SK-N-SH (cell line): ENCODE results near the gene SLC16A12. TPM values are rescaled to one million over a fixed set of nuclear protein-coding genes. Genes with fewer than 3 reads are reported as not detected.

Experiments
- CTCF ChIA-PET: fragments of 300-600, 350-600 bp; formaldehyde crosslinking; extraction: SDS; loops from one replicate; lab custom pipeline; 2021; lab: Yijun Ruan, JAX
- POLR2A ChIA-PET: fragments of 350-600 bp; sonication (Branson Sonifier 250); formaldehyde crosslinking; extraction: SDS; loops from one replicate; lab custom pipeline; 2020; ENCODE audit warnings: antibody characterized with exemption, inconsistent platforms; lab: Yijun Ruan, JAX
- DNase-seq: peaks from one replicate; pipeline ENCODE4 v3.0.0; 2012
- H2AFZ ChIP-seq: fragments of 200-600 bp; sonication (generic); 2 replicates; pipeline ENCODE4 v1.8.1; 2016; ENCODE audit warnings: antibody characterized with exemption, mild to moderate bottlenecking, low read depth
- H3F3A ChIP-seq: fragments of 200-600 bp; sonication (generic); replicated peaks from 2 replicates; pipeline ENCODE3; 2016; ENCODE audit warnings: antibody characterized with exemption, mild to moderate bottlenecking; ENCODE audit not compliant: insufficient read depth
- H3K27ac ChIP-seq, 2 experiments: fragments of 200-500 bp in 1 of 2; fragments of 200-600 bp in 1 of 2; sonication (Bioruptor generic) in 1 of 2; sonication (generic), shearing (Covaris generic) in 1 of 2; 2 replicates each; pipeline versions ENCODE4 v1.5.1 to v1.6.1; 2014 to 2016; ENCODE audit warnings: low read depth in 2 of 2, inconsistent platforms in 1 of 2, low read length in 1 of 2, mild to moderate bottlenecking in 1 of 2, mixed read lengths in 1 of 2
- H3K27me3 ChIP-seq: fragments of 200-600 bp; sonication (generic), shearing (Covaris generic); 2 replicates; pipeline ENCODE4 v1.6.1; 2016; ENCODE audit warnings: mixed run types; ENCODE audit not compliant: insufficient read depth
- H3K36me3 ChIP-seq, 2 experiments: fragments of 200-500 bp in 1 of 2; fragments of 200-600 bp in 1 of 2; sonication (Bioruptor generic) in 1 of 2; sonication (generic) in 1 of 2; replicated peaks in 1 of 2; 2 replicates each; pipeline versions ENCODE3 to v1.5.1; 2014 to 2016; ENCODE audit warnings: low read length in 1 of 2, mild to moderate bottlenecking in 1 of 2; ENCODE audit not compliant: insufficient read depth in 2 of 2, control insufficient read depth in 1 of 2
- H3K4me1 ChIP-seq, 2 experiments: fragments of 200-500 bp in 1 of 2; fragments of 200-600 bp in 1 of 2; sonication (Bioruptor generic) in 1 of 2; sonication (generic), shearing (Covaris generic) in 1 of 2; 2 replicates each; pipeline versions ENCODE4 v1.5.1 to v1.6.1; 2014 to 2016; ENCODE audit warnings: low read depth in 1 of 2, low read length in 1 of 2, mixed run types in 1 of 2; ENCODE audit not compliant: insufficient read depth in 2 of 2, control insufficient read depth in 1 of 2
- H3K4me2 ChIP-seq: fragments of 200-600 bp; sonication (generic), shearing (Covaris generic); 2 replicates; pipeline ENCODE4 v1.6.1; 2017; ENCODE audit warnings: mixed run types
- H3K4me3 ChIP-seq, 2 experiments: fragments of 200-500 bp in 1 of 2; fragments of 200-600 bp in 1 of 2; sonication (Bioruptor generic) in 1 of 2; sonication (generic), shearing (Covaris generic) in 1 of 2; 2 replicates each; pipeline versions ENCODE4 v1.5.1 to v1.8.1; 2014 to 2016; ENCODE audit warnings: low read depth in 2 of 2, inconsistent platforms in 1 of 2, low read length in 1 of 2, mild to moderate bottlenecking in 1 of 2, mixed read lengths in 1 of 2, moderate library complexity in 1 of 2
- H3K79me2 ChIP-seq: fragments of 200-600 bp; sonication (generic); 2 replicates; pipeline ENCODE4 v1.8.1; 2017; ENCODE audit warnings: mild to moderate bottlenecking; ENCODE audit not compliant: insufficient read depth
- H3K9ac ChIP-seq: fragments of 200-600 bp; sonication (generic); 2 replicates; pipeline ENCODE4 v1.6.1; 2017; ENCODE audit warnings: mixed run types
- H3K9me2 ChIP-seq: fragments of 200-600 bp; sonication (generic); 2 replicates; pipeline ENCODE4 v1.6.1; 2017; ENCODE audit warnings: mixed run types
- H3K9me3 ChIP-seq: fragments of 200-600 bp; sonication (generic); 2 replicates; pipeline ENCODE4 v1.6.1; 2017; ENCODE audit warnings: mixed run types, mild to moderate bottlenecking, moderate library complexity
- H4K20me1 ChIP-seq: fragments of 200-600 bp; sonication (generic); 2 replicates; pipeline ENCODE4 v1.6.1; 2017; ENCODE audit warnings: mild to moderate bottlenecking, mixed run types; ENCODE audit not compliant: insufficient read depth
- ELF1 ChIP-seq: IDR thresholded peaks from 2 replicates; pipeline ENCODE4 v1.4.0; 2012
- FOSL2 ChIP-seq: IDR thresholded peaks from 2 replicates; pipeline ENCODE4 v1.4.0; 2012; ENCODE audit warnings: low read depth, mild to moderate bottlenecking, moderate library complexity, borderline replicate concordance
- FOXJ3 ChIP-seq: sonication (generic); formaldehyde crosslinking; IDR thresholded peaks from 2 replicates; pipeline ENCODE4 v1.5.1; 2020; ENCODE audit warnings: mild to moderate bottlenecking, missing genetic modification reagents
- FOXM1 ChIP-seq: IDR thresholded peaks from 2 replicates; pipeline ENCODE4 v1.4.0; 2012; ENCODE audit warnings: low read depth, mild to moderate bottlenecking
- GATA2 ChIP-seq: sonication (generic); formaldehyde crosslinking; IDR thresholded peaks from 2 replicates; pipeline ENCODE4 v1.5.0; 2020; ENCODE audit warnings: mild to moderate bottlenecking, missing genetic modification reagents
- MEF2A ChIP-seq: IDR thresholded peaks from 2 replicates; pipeline ENCODE4 v1.4.0; 2012; ENCODE audit warnings: low read depth, borderline replicate concordance
- POLR2AphosphoS5 ChIP-seq: IDR thresholded peaks from 2 replicates; pipeline ENCODE4 v1.6.1; 2012; ENCODE audit warnings: low read depth, low read length
- YY1 ChIP-seq: IDR thresholded peaks from 2 replicates; pipeline ENCODE4 v1.4.0; 2012; ENCODE audit warnings: low read depth, mild to moderate bottlenecking
- WGBS: methylation state at CpG from one replicate; pipeline ENCODE4 v1.1.6; 2017; ENCODE audit warnings: low lambda C conversion rate; 5-methylcytosine and 5-hydroxymethylcytosine counted together
- polyA plus RNA-seq, 3 experiments: library from polyadenylated mRNA; depleted of rRNA; stranded (reverse); fragments of >200 nt; gene quantifications; 2 replicates each; pipeline ENCODE4 v1.2.3, GENCODE V29; 2012
- TF ChIP-seq, protein P1 (sequence below): IDR thresholded peaks from 2 replicates; pipeline ENCODE4 v1.4.0; 2012; ENCODE audit warnings: low read depth
- TF ChIP-seq, protein P2 (sequence below): fragments of 200-600 bp; sonication (generic); IDR thresholded peaks from 2 replicates; pipeline ENCODE4 v1.6.1; 2017; ENCODE audit warnings: antibody characterized with exemption, mild to moderate bottlenecking, moderate library complexity
- TF ChIP-seq, protein P3 (sequence below): IDR thresholded peaks from 2 replicates; pipeline ENCODE4 v1.4.0; 2012; ENCODE audit warnings: low read depth, borderline replicate concordance
- TF ChIP-seq, protein P4 (sequence below): IDR thresholded peaks from 2 replicates; pipeline ENCODE4 v1.6.1; 2012; ENCODE audit warnings: mild to moderate bottlenecking, low read depth, low read length, moderate library complexity
- TF ChIP-seq, protein P5 (sequence below): fragments of 150-350 bp; IDR thresholded peaks from 2 replicates; pipeline ENCODE4 v1.6.1; 2017; ENCODE audit warnings: antibody characterized with exemption, low read length, low read depth, borderline replicate concordance

Gene SLC16A12
- polyA plus RNA-seq, 1 of the 3 experiments (the other 2 are of a cell fraction), result 0.13 TPM

DNA sequence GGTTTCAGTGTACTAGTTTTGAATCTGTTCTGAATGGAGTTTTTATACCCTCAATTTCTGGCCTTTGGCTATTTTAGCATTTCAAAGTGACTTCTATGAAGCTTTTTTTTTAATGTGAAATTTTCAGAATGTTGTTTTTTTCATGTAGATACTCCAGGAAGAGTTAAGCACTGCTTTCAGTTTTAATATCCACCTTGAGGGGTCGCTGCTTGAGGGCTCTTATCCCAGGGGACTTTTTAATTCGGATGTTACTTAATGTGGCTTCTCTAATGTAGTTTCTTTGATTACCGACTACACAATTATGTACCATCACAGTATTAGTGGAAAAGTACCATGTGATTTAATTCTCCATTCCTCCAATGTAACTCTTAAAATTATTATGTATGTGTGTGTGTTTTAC is 115.8 kb downstream of the SLC16A12 start:
- 52% methylated on average over 3 of the region's 3 CpGs for WGBS
- peaks cover 6 to 10% of the 10 kb centered on the region in 2 experiments; a peak in 3 of 4 replicates for H3K4me1 ChIP-seq
- CTCF ChIA-PET, result interaction anchor here (0.6 to 1.0 kb wide), 4 partner anchors 41 to 329 kb away, joined by 3 read pairs; no protein-coding TSS in a partner anchor
- H3K27me3 ChIP-seq, result no peaks in the 10 kb centered on the region
- H3K27ac ChIP-seq, result no peak overlapping the region
- DNase-seq, result peak; percentile 9
- H3K9me3 ChIP-seq, result no peaks in the 10 kb centered on the region
- H2AFZ ChIP-seq, result no peak overlapping the region; the same call in 1 of the 2 replicates
- H3K79me2 ChIP-seq, result peaks cover 17% of the 10 kb centered on the region
- H3K9me2 ChIP-seq, result no peaks in the 10 kb centered on the region
- H4K20me1 ChIP-seq, result no peaks in the 10 kb centered on the region
- POLR2A ChIA-PET, result no interaction called here
- TF ChIP-seq MEF2A (no peak), YY1 (no peak)
- TF ChIP-seq, protein P1, sequence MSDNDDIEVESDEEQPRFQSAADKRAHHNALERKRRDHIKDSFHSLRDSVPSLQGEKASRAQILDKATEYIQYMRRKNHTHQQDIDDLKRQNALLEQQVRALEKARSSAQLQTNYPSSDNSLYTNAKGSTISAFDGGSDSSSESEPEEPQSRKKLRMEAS, result no peak
- TF ChIP-seq, protein P2, sequence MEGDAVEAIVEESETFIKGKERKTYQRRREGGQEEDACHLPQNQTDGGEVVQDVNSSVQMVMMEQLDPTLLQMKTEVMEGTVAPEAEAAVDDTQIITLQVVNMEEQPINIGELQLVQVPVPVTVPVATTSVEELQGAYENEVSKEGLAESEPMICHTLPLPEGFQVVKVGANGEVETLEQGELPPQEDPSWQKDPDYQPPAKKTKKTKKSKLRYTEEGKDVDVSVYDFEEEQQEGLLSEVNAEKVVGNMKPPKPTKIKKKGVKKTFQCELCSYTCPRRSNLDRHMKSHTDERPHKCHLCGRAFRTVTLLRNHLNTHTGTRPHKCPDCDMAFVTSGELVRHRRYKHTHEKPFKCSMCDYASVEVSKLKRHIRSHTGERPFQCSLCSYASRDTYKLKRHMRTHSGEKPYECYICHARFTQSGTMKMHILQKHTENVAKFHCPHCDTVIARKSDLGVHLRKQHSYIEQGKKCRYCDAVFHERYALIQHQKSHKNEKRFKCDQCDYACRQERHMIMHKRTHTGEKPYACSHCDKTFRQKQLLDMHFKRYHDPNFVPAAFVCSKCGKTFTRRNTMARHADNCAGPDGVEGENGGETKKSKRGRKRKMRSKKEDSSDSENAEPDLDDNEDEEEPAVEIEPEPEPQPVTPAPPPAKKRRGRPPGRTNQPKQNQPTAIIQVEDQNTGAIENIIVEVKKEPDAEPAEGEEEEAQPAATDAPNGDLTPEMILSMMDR, result peak; percentile 48
- TF ChIP-seq, all 33 proteins: peak for 1
- Histone ChIP-seq H3K36me3 (peaks cover 12 to 25% of the 10 kb centered on the region in 2 experiments), H3K4me3 (peak overlapping the region in 1 of 2 experiments; percentile 10; a peak in 1 of 4 replicates), H3K9ac (no peak overlapping the region), H3F3A (peaks cover 13% of the 10 kb centered on the region), H3K4me2 (peak overlapping the region; percentile 37)

DNA sequence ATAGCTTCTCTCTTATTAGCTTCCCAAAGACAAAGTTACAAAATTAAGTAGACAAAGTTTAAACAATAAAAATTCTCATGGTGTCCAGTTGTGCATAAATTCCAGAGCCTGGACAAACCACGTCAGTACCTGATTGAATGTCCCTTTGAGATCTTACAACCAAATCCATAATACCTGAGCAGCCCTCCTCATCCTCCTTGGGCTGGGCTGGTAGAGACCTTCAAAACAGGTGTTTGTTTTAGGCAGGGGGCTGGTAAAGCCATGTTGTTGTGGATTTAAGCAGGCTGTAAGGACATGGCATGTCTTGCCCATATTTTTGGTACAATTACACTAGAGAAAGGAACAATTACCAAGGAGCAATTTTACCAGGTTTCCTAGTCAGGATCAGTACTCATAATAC is 118.9 kb downstream of the SLC16A12 start:
- H3K4me2 ChIP-seq, result no peak overlapping the region
- H3K36me3 ChIP-seq, result peaks cover 12 to 22% of the 10 kb centered on the region in 2 experiments
- TF ChIP-seq GATA2 (no peak), MEF2A (no peak), POLR2AphosphoS5 (no peak), FOXM1 (no peak), FOSL2 (no peak), ELF1 (no peak), FOXJ3 (no peak)
- TF ChIP-seq, protein P3, sequence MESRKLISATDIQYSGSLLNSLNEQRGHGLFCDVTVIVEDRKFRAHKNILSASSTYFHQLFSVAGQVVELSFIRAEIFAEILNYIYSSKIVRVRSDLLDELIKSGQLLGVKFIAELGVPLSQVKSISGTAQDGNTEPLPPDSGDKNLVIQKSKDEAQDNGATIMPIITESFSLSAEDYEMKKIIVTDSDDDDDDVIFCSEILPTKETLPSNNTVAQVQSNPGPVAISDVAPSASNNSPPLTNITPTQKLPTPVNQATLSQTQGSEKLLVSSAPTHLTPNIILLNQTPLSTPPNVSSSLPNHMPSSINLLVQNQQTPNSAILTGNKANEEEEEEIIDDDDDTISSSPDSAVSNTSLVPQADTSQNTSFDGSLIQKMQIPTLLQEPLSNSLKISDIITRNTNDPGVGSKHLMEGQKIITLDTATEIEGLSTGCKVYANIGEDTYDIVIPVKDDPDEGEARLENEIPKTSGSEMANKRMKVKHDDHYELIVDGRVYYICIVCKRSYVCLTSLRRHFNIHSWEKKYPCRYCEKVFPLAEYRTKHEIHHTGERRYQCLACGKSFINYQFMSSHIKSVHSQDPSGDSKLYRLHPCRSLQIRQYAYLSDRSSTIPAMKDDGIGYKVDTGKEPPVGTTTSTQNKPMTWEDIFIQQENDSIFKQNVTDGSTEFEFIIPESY, result no peak
- TF ChIP-seq, protein P2, result no peak
- TF ChIP-seq, protein P4, sequence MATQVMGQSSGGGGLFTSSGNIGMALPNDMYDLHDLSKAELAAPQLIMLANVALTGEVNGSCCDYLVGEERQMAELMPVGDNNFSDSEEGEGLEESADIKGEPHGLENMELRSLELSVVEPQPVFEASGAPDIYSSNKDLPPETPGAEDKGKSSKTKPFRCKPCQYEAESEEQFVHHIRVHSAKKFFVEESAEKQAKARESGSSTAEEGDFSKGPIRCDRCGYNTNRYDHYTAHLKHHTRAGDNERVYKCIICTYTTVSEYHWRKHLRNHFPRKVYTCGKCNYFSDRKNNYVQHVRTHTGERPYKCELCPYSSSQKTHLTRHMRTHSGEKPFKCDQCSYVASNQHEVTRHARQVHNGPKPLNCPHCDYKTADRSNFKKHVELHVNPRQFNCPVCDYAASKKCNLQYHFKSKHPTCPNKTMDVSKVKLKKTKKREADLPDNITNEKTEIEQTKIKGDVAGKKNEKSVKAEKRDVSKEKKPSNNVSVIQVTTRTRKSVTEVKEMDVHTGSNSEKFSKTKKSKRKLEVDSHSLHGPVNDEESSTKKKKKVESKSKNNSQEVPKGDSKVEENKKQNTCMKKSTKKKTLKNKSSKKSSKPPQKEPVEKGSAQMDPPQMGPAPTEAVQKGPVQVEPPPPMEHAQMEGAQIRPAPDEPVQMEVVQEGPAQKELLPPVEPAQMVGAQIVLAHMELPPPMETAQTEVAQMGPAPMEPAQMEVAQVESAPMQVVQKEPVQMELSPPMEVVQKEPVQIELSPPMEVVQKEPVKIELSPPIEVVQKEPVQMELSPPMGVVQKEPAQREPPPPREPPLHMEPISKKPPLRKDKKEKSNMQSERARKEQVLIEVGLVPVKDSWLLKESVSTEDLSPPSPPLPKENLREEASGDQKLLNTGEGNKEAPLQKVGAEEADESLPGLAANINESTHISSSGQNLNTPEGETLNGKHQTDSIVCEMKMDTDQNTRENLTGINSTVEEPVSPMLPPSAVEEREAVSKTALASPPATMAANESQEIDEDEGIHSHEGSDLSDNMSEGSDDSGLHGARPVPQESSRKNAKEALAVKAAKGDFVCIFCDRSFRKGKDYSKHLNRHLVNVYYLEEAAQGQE, result no peak
- TF ChIP-seq, protein P5, sequence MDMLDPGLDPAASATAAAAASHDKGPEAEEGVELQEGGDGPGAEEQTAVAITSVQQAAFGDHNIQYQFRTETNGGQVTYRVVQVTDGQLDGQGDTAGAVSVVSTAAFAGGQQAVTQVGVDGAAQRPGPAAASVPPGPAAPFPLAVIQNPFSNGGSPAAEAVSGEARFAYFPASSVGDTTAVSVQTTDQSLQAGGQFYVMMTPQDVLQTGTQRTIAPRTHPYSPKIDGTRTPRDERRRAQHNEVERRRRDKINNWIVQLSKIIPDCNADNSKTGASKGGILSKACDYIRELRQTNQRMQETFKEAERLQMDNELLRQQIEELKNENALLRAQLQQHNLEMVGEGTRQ, result no peak
- ChIA-PET CTCF (interaction anchor here (1.7 kb wide), 1 partner anchor 140 kb away, joined by 6 read pairs; no protein-coding TSS in a partner anchor), POLR2A (no interaction called here)
- peaks cover 17% of the 10 kb centered on the region for H3K79me2 ChIP-seq
- no peak overlapping the region for H3K9ac ChIP-seq
- H3K4me1 ChIP-seq, result peaks cover 6 to 10% of the 10 kb centered on the region in 2 experiments; a peak in 3 of 4 replicates
- 93% methylated on average over 1 of the region's 1 CpG for WGBS
- H3K27me3 ChIP-seq, result no peaks in the 10 kb centered on the region
- H3K4me3 ChIP-seq, result no peak overlapping the region
- no peaks in the 10 kb centered on the region for H3K9me2 ChIP-seq
- no peak overlapping the region for H3K27ac ChIP-seq
- H2AFZ ChIP-seq, result no peak overlapping the region
- DNase-seq, result no peak
- H3F3A ChIP-seq, result peaks cover 16% of the 10 kb centered on the region
- no peaks in the 10 kb centered on the region for H3K9me3 ChIP-seq
- H4K20me1 ChIP-seq, result no peaks in the 10 kb centered on the region
